Astrocyte of the spinal cord (primary cell): ENCODE measurements around the gene CRY2.
"Not testable (repeated sequence)": the region's sequence is repeated elsewhere in the genome, so short reads cannot be mapped to it uniquely, and the experiment has no call there.

Experiments
- DNase-seq: peaks from one replicate; pipeline ENCODE4 v3.0.0; 2011; ENCODE audit warnings: low read depth, low spot score
- H3K4me3 ChIP-seq: 2 replicates; pipeline ENCODE4 v1.5.1; 2011; ENCODE audit warnings: low read depth, mild to moderate bottlenecking, low read length, moderate library complexity
- CTCF ChIP-seq: IDR thresholded peaks from 2 replicates; pipeline ENCODE4 v1.5.1; 2012; ENCODE audit warnings: low read depth, mild to moderate bottlenecking, low read length, inconsistent platforms
- in situ Hi-C: cut with HindIII; loops from 2 replicates; pipeline ENCODE4 v1.10.0; 2017; ENCODE audit warnings: low sequenced_read_pairs

The CRY2 gene

DNA sequence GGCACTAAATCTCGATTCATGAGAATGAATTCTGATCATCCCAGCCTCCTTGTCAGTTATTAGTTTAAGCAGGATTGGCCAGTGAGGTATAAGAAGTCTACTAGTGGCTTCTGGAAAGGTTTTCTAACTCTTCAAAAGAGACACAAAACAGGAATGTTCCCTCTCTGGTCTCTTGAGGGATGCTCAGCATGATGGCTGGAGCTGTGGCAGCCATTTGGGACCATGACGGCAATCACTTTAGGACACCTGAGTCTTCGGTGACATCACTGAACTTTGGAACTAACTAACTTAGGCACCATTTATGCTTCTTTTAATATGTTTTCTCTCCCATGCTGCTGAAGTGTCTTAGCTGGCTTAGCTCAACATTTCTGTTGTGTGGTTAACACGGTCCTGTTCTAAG, 20.2 kb upstream of the CRY2 start:
- in situ Hi-C loops, result no loop called here
- TF ChIP-seq CTCF, result no peak
- H3K4me3 ChIP-seq, result no peak overlapping the region
- DNase-seq, result no peak

GRCh38 chr11:45828996-45829395, 18.3 kb upstream of the CRY2 start:
- in situ Hi-C loops, result no loop called here
- H3K4me3 ChIP-seq, result no peak overlapping the region
- no peak for TF ChIP-seq CTCF
- DNase-seq, result no peak

DNA sequence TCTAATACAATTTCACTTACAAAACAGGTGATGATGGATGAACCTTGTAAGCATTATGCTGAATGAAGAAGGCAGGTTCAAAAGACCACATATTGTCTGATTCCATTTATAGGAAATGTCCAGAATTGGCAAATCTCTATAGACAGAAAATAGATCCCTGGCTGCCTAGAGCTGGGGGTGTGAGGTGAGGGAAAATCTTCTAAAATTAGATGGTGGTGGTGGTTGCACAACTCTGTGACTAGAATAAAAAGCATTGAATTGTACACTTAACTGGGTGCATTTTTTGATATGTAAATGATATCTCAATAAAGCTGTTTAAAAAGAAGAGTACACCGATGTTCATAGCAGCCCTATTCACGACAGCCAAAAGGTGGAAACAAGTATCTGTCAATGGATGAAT, 16.7 kb upstream of the CRY2 start:
- in situ Hi-C loops, result no loop called here

GRCh38 chr11:45832811-45833441, 14.3 kb upstream of the CRY2 start:
- no peak for DNase-seq
- no peak overlapping the region for H3K4me3 ChIP-seq
- in situ Hi-C loops, result no loop called here
- TF ChIP-seq CTCF, result no peak

More for the DNA sequence above, 16.7 kb upstream of the CRY2 start:
- H3K4me3 ChIP-seq, result no peak overlapping the region
- DNase-seq, result no peak
- TF ChIP-seq CTCF, result no peak

DNA sequence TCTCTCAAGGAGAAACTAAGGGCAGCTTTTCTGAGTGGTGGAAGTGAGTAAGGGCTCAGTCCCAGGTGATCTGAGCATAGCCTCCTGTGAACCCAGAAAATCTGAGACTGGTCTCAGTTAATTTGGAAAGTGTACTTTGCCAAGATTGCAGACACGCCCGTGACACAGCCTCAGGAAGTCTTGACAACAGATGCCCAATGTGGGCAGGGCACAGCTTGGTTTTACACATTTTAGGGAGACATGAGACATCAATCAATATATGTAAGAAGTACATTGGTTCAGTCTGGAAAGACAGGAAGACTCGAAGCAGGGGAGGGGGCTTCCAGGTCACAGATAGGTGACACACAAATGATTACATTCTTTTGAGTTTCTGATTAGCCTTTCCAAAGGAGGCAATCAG, 13.5 kb upstream of the CRY2 start:
- no peak for TF ChIP-seq CTCF
- no peak for DNase-seq
- in situ Hi-C loops, result no loop called here
- H3K4me3 ChIP-seq, result no peak overlapping the region

DNA sequence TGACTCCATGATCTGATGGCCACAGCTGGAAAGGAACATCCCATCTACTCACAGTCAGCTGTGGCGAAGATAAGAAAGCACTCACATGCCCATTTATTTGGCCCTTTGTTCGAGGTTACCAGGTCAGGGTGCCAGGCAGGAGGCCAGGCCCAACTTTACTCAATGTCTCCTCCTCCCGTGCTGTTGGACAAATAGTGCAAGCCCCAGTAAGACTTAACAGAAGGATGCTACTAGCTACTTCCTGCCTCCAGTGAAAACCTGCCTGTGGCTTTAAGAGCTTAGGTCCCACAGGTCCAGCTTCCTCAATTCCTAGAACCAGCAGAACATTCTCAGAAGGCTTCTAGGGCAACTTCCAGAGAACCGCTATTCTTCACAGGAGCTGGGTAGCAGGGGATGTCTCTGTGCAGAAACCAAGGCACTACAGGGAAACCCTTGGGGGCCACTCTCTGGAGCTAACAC, 12.9 kb upstream of the CRY2 start:
- H3K4me3 ChIP-seq, result no peak overlapping the region
- DNase-seq, result no peak
- TF ChIP-seq CTCF, result no peak
- in situ Hi-C loops, result no loop called here

- no peak overlapping the region for H3K4me3 ChIP-seq
- no peak for TF ChIP-seq CTCF
- in situ Hi-C loops, result no loop called here
- DNase-seq, result no peak
Observed at GRCh38 chr11:45839204-45839603, 8.1 kb upstream of the CRY2 start.

GRCh38 chr11:45840251-45840650, 7.0 kb upstream of the CRY2 start:
- in situ Hi-C loops, DNase-seq, H3K4me3 ChIP-seq: not testable (repeated sequence)
